OCI-LY1 (cell line): ENCODE data around the gene JAKMIP2.

Source experiments
- H2AFZ ChIP-seq: fragments of 200-600 bp; sonication (generic), shearing (Covaris generic); 2 replicates; pipeline ENCODE4 v1.6.0; 2014; ENCODE audit warnings: antibody characterized with exemption, mild to moderate bottlenecking, low read length
- H3F3A ChIP-seq: fragments of 200-600 bp; sonication (generic), shearing (Covaris generic); 2 replicates; pipeline ENCODE4 v1.6.0; 2014; ENCODE audit warnings: mild to moderate bottlenecking, antibody characterized with exemption, low read length, moderate library complexity; ENCODE audit not compliant: insufficient read depth
- H3K27ac ChIP-seq: fragments of 200-600 bp; sonication (generic); 2 replicates; pipeline ENCODE4 v1.5.1; 2014; ENCODE audit warnings: low read length, mixed run types, mild to moderate bottlenecking, low read depth; ENCODE audit not compliant: poor library complexity, severe bottlenecking
- H3K27me3 ChIP-seq: fragments of 200-600 bp; sonication (generic); 2 replicates; pipeline ENCODE4 v1.6.0; 2014; ENCODE audit warnings: antibody characterized with exemption, mild to moderate bottlenecking, low read length, moderate library complexity; ENCODE audit not compliant: insufficient read depth
- H3K36me3 ChIP-seq: fragments of 200-600 bp; sonication (generic); 2 replicates; pipeline ENCODE4 v1.6.1; 2014; ENCODE audit warnings: mild to moderate bottlenecking, antibody characterized with exemption, low read length, moderate library complexity, mixed read lengths; ENCODE audit not compliant: insufficient read depth
- H3K4me1 ChIP-seq: fragments of 200-600 bp; sonication (generic); 2 replicates; pipeline ENCODE4 v1.5.1; 2014; ENCODE audit warnings: mild to moderate bottlenecking, low read length, moderate library complexity; ENCODE audit not compliant: insufficient read depth, severe bottlenecking
- H3K4me2 ChIP-seq: fragments of 200-600 bp; sonication (generic), shearing (Covaris generic); 2 replicates; pipeline ENCODE4 v1.6.1; 2014; ENCODE audit warnings: low read length
- H3K4me3 ChIP-seq: fragments of 200-600 bp; sonication (generic); 2 replicates; pipeline ENCODE4 v1.5.1; 2014; ENCODE audit warnings: low read length, low read depth, mild to moderate bottlenecking, mixed read lengths; ENCODE audit not compliant: poor library complexity, severe bottlenecking
- H3K79me2 ChIP-seq: fragments of 200-600 bp; shearing (Covaris generic); 2 replicates; pipeline ENCODE4 v1.6.1; 2016; ENCODE audit warnings: mixed run types, low read length, mixed read lengths; ENCODE audit not compliant: insufficient read depth
- H3K9ac ChIP-seq: fragments of 200-600 bp; sonication (generic), shearing (Covaris generic); 2 replicates; pipeline ENCODE4 v1.6.1; 2014; ENCODE audit warnings: mild to moderate bottlenecking, low read length, mixed read lengths
- H3K9me2 ChIP-seq: fragments of 200-600 bp; sonication (generic), shearing (Covaris generic); 2 replicates; pipeline ENCODE4 v1.6.1; 2014; ENCODE audit warnings: low read depth, mild to moderate bottlenecking, low read length, mixed read lengths
- H3K9me3 ChIP-seq: fragments of 200-600 bp; shearing (Covaris generic); 2 replicates; pipeline ENCODE4 v1.6.1; 2014; ENCODE audit warnings: low read length, mixed read lengths
- H4K20me1 ChIP-seq: fragments of 200-600 bp; sonication (generic), shearing (Covaris generic); 2 replicates; pipeline ENCODE4 v1.6.0; 2016; ENCODE audit warnings: mild to moderate bottlenecking, low read length; ENCODE audit not compliant: insufficient read depth
- EZH2 ChIP-seq: fragments of 200-600 bp; sonication (generic), shearing (Covaris generic); IDR thresholded peaks from 2 replicates; pipeline ENCODE4 v1.8.0; 2017; ENCODE audit warnings: borderline replicate concordance, mixed run types, mild to moderate bottlenecking, antibody characterized with exemption, low read length, moderate library complexity, mixed read lengths
- TF ChIP-seq, protein P1 (sequence below): fragments of 200-600 bp; sonication (generic), shearing (Covaris generic); IDR thresholded peaks from 2 replicates; pipeline ENCODE4 v1.5.1; 2017; ENCODE audit warnings: mild to moderate bottlenecking, antibody characterized with exemption, low read length, moderate library complexity, mixed read lengths

JAKMIP2 gene

DNA sequence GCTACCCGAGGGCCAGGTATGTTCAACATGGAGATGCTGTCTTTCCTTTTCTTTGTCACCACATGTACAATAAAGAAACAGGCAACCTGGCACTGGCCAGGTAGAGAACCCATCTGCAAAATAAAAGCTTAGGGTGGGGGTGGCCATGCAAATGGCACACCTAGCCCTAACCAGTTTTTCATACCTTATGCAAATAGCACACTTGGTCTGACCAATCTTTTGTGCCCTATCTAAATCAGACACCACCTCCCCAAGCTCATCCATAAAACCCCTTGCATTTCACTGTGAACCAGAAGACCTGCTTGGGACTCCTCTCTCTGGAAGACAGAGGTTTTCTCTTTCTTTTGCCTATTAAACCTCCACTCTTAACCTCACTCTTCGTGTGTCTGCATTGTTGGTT is 33.9 kb downstream of the JAKMIP2 start:
- H3K9ac ChIP-seq: no peak overlapping the region
- no peaks in the 10 kb centered on the region for H3K27me3 ChIP-seq
- H3K9me2 ChIP-seq: no peaks in the 10 kb centered on the region
- no peak overlapping the region for H3K4me3 ChIP-seq
- no peak overlapping the region for H3K27ac ChIP-seq
- no peaks in the 10 kb centered on the region for H3K79me2 ChIP-seq
- no peaks in the 10 kb centered on the region for H3F3A ChIP-seq
- no peaks in the 10 kb centered on the region for H3K9me3 ChIP-seq
- TF ChIP-seq EZH2: no peak
- TF ChIP-seq, protein P1, sequence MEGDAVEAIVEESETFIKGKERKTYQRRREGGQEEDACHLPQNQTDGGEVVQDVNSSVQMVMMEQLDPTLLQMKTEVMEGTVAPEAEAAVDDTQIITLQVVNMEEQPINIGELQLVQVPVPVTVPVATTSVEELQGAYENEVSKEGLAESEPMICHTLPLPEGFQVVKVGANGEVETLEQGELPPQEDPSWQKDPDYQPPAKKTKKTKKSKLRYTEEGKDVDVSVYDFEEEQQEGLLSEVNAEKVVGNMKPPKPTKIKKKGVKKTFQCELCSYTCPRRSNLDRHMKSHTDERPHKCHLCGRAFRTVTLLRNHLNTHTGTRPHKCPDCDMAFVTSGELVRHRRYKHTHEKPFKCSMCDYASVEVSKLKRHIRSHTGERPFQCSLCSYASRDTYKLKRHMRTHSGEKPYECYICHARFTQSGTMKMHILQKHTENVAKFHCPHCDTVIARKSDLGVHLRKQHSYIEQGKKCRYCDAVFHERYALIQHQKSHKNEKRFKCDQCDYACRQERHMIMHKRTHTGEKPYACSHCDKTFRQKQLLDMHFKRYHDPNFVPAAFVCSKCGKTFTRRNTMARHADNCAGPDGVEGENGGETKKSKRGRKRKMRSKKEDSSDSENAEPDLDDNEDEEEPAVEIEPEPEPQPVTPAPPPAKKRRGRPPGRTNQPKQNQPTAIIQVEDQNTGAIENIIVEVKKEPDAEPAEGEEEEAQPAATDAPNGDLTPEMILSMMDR: no peak
- no peak overlapping the region for H3K4me2 ChIP-seq
- no peaks in the 10 kb centered on the region for H3K4me1 ChIP-seq
- no peaks in the 10 kb centered on the region for H3K36me3 ChIP-seq
- no peak overlapping the region for H2AFZ ChIP-seq
- H4K20me1 ChIP-seq: no peaks in the 10 kb centered on the region

DNA sequence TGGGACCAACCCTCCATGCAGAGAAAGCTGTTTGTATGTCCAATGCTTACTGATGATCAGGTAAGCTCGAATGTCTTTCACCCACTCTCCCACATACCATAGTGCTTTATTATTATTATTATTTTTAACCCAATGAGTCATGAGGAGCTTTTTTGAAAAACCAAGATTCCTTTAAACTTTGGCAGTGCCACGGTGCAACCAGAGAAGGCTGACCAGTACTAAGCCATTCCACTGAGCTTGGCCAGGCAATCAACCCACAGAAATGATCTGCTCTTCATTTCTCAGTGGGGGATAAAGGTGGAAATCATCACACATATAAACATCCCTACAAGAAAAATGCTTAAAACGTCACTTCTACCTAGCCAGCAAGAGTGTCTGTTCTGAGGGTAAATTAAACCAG is 35.5 kb downstream of the JAKMIP2 start:
- TF ChIP-seq, protein P1: no peak
- TF ChIP-seq EZH2: no peak
- no peaks in the 10 kb centered on the region for H3K27me3 ChIP-seq
- H3K9me2 ChIP-seq: no peaks in the 10 kb centered on the region
- no peaks in the 10 kb centered on the region for H4K20me1 ChIP-seq
- no peak overlapping the region for H3K27ac ChIP-seq
- H3K9me3 ChIP-seq: no peaks in the 10 kb centered on the region
- H3K79me2 ChIP-seq: no peaks in the 10 kb centered on the region
- no peak overlapping the region for H3K4me3 ChIP-seq
- H3K4me2 ChIP-seq: no peak overlapping the region
- no peak overlapping the region for H2AFZ ChIP-seq
- H3K4me1 ChIP-seq: no peaks in the 10 kb centered on the region
- H3F3A ChIP-seq: no peaks in the 10 kb centered on the region
- no peak overlapping the region for H3K9ac ChIP-seq
- H3K36me3 ChIP-seq: no peaks in the 10 kb centered on the region

DNA sequence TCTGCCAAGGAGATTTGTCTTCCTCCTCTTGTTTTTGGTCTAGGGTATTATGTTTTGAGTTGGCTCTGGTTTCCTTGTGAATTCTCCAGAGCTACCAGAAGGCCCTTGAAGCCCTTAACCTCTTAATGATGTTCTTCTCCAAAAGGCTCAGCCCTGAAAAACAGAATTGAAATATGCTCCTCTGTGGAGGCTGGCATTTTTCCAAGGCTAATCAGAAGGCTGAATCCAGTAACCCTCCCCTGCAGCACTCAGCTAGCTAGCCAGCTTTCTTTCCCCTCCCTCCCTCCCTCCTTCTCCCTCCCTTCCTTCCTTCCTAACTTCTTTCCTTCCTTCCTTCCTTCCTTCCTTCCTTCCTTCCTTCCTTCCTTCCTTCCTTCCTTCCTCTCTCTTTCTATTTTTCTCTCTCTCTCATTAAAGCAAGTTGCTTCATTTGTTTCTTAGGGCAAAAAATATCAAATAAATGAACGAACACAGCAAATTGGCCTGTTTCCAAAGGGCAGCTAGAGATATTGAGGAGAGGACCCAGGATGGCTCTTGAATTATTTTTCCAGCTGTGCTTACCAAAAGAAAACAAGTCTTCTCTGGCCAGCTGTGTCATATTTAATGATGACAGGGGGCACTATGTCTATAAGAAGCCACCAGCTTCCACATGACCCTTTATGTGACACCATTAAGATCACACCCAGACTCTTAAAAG is 38.7 kb downstream of the JAKMIP2 start:
- Histone ChIP-seq H3K9ac (no peak overlapping the region), H2AFZ (no peak overlapping the region), H4K20me1 (no peaks in the 10 kb centered on the region), H3K9me3 (no peaks in the 10 kb centered on the region), H3K27ac (no peak overlapping the region), H3K79me2 (no peaks in the 10 kb centered on the region), H3K36me3 (no peaks in the 10 kb centered on the region), H3K4me3 (no peak overlapping the region), H3K4me1 (no peaks in the 10 kb centered on the region), H3K4me2 (no peak overlapping the region), H3K9me2 (no peaks in the 10 kb centered on the region), H3K27me3 (no peaks in the 10 kb centered on the region), H3F3A (no peaks in the 10 kb centered on the region)
- TF ChIP-seq, protein P1: no peak
- no peak for TF ChIP-seq EZH2
